Bronchial epithelial cell (primary cell): ENCODE data around the gene FARS2. TPM values are rescaled to one million over a fixed set of nuclear protein-coding genes. Genes with fewer than 3 reads are reported as not detected.

ENCODE experiments used
- DNase-seq: peaks from one replicate; pipeline ENCODE4 v3.0.0-alpha.2; 2010; ENCODE audit warnings: low read depth
- FAIRE-seq: peaks from 2 replicates; lab custom pipeline; 2011; peaks lifted over from hg19 to GRCh38; lab: Jason Lieb, UNC
- H3K27me3 ChIP-seq: 2 replicates; pipeline ENCODE4 v1.5.1; 2011; ENCODE audit warnings: low read length; ENCODE audit not compliant: control insufficient read depth, insufficient read depth
- H3K36me3 ChIP-seq: 2 replicates; pipeline ENCODE4 v1.5.1; 2011; ENCODE audit warnings: low read length; ENCODE audit not compliant: control insufficient read depth, insufficient read depth
- H3K4me3 ChIP-seq: 2 replicates; pipeline ENCODE4 v1.5.1; 2011; ENCODE audit warnings: mild to moderate bottlenecking, low read depth, low read length, control low read depth
- CTCF ChIP-seq: IDR thresholded peaks from 2 replicates; pipeline ENCODE4 v1.5.1; 2011; ENCODE audit warnings: mild to moderate bottlenecking, moderate library complexity, low read length, control low read depth, inconsistent platforms; ENCODE audit not compliant: insufficient read depth, severe bottlenecking
- total RNA-seq: library from RNA; depleted of rRNA; stranded (reverse); fragments of >200 nt; gene quantifications from 2 replicates; pipeline ENCODE4 v1.2.1, GENCODE V29; 2014

FARS2 gene
- total RNA-seq, 1 donor from 2014 or later = 27.4 TPM

- H3K4me3 ChIP-seq = no peak overlapping the region
- no peaks in the 10 kb centered on the region for H3K27me3 ChIP-seq
- no peak for TF ChIP-seq CTCF
- H3K36me3 ChIP-seq = no peaks in the 10 kb centered on the region
- FAIRE-seq (no peak), DNase-seq (no peak)
These were observed 252.1 kb downstream of the FARS2 start for GRCh38 chr6:5513408-5513807.

DNA sequence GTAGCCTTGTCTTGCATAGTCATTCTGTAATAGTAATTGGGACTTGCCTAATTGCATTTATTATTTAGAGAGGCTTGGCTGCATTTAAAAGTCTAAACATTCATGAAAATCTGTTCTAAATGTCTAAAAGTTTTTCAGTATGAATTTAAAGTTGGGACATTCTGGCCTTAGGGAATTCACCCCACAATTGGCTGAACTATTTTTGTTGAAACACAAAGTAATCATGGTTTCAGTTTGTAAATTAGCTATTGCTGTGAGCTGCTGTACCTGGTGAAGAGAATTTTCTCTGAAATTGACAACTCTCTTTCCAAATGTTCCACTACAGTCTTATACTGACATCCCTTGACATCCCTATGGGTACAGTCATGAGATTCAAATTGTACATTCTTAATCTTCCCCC lies 253.0 kb downstream of the FARS2 start:
- TF ChIP-seq CTCF = no peak
- FAIRE-seq (no peak), DNase-seq (no peak)
- Histone ChIP-seq H3K4me3 (no peak overlapping the region), H3K27me3 (no peaks in the 10 kb centered on the region), H3K36me3 (no peaks in the 10 kb centered on the region)

DNA sequence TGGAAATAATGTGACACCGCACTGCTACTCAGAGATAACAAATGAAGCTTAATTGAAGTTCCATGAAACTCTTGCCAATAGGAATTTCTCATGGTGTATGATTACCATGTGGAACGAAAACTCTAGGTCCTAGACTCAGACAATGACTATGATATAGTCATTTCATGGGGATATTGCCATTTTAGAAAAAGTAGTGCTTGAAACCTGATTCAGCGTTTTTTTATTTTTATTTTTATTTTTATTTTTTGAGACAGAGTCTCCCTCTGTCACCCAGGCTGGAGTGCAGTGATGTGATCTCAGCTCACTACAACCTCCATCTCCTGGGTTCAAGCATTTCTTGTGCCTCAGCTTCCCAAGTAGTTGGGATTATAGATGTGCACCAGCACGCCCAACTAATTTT lies 253.9 kb downstream of the FARS2 start:
- Histone ChIP-seq H3K36me3 (no peaks in the 10 kb centered on the region), H3K4me3 (no peak overlapping the region), H3K27me3 (no peaks in the 10 kb centered on the region)
- FAIRE-seq = no peak
- no peak for TF ChIP-seq CTCF
- no peak for DNase-seq

- no peak for TF ChIP-seq CTCF
- no peaks in the 10 kb centered on the region for H3K36me3 ChIP-seq
- H3K4me3 ChIP-seq = no peak overlapping the region
- DNase-seq (no peak), FAIRE-seq (no peak)
- H3K27me3 ChIP-seq = no peaks in the 10 kb centered on the region
These were observed 254.7 kb downstream of the FARS2 start for GRCh38 chr6:5516036-5516435.

DNA sequence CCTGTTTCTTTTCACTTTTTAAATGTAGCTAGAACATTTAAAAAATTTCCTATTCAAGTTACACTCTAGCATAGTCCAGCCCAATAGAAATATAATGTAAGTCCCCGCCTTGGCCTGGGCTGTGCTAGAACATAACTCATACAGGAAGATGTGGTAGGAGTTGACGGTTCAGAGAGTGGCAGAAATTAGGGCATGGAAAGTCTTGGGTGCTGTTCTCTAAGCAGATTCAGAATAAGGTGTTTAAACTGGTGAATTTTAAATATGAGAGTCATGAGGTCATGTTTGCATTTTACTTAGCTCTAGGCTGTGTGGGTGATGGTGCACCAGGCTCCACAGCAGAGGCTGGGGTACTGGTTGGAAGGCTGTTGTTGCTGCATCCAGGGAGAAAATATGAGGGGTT lies 256.5 kb downstream of the FARS2 start:
- Histone ChIP-seq H3K36me3 (no peaks in the 10 kb centered on the region), H3K27me3 (no peaks in the 10 kb centered on the region), H3K4me3 (no peak overlapping the region)
- no peak for DNase-seq
- TF ChIP-seq CTCF = no peak
- no peak for FAIRE-seq

- no peak for FAIRE-seq
- no peak for TF ChIP-seq CTCF
These were observed 257.7 kb downstream of the FARS2 start for GRCh38 chr6:5518936-5519491.

More at GRCh38 chr6:5518936-5519491, 257.7 kb downstream of the FARS2 start:
- no peaks in the 10 kb centered on the region for H3K36me3 ChIP-seq
- H3K4me3 ChIP-seq = no peak overlapping the region
- no peak for DNase-seq
- no peaks in the 10 kb centered on the region for H3K27me3 ChIP-seq
